GM12801 (cell line): ENCODE results near the gene LYL1.

ENCODE experiments used
- TF ChIP-seq, protein P1 (sequence below): IDR thresholded peaks from one replicate; pipeline ENCODE4 v1.5.1; 2011; ENCODE audit warnings: control low read depth; ENCODE audit not compliant: insufficient read length; ENCODE audit errors: extremely low read depth

LYL1 gene

DNA sequence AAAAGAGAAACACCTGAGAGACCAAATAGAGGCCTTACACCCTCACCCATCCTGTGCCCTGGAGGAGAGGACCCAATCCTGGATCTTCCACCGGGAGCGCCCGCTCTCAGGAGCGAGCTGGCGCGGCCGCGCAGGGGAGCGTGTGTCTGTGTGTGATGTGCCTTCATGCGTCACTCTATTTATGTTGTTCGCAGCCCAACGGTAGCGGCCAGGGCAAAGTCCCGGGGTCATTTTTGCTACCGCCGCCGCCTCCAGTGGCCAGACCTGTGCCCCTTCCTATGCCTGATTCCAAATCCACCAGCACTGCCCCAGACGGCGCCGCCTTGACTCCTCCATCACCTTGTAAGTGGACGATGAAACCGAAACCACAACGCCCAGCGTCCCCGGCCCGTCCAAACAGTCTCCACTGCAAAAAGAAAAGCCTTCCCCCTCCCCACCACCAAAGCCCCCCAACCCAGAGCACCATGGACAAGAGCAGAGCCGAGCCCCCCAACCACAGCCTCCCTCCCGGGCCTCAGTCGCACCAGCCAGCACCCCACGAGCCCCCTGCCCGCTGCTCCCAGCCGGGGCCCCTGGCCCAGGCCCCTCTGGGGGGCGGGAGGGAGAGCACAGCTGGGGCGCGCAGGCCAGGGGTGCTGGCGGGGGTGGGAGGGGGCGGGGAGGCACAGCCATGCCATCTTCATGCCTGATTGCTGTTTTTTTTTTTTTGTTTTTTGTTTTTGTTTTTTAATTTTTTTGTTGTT lies 14.7 kb downstream of the LYL1 start:
- TF ChIP-seq, protein P1, sequence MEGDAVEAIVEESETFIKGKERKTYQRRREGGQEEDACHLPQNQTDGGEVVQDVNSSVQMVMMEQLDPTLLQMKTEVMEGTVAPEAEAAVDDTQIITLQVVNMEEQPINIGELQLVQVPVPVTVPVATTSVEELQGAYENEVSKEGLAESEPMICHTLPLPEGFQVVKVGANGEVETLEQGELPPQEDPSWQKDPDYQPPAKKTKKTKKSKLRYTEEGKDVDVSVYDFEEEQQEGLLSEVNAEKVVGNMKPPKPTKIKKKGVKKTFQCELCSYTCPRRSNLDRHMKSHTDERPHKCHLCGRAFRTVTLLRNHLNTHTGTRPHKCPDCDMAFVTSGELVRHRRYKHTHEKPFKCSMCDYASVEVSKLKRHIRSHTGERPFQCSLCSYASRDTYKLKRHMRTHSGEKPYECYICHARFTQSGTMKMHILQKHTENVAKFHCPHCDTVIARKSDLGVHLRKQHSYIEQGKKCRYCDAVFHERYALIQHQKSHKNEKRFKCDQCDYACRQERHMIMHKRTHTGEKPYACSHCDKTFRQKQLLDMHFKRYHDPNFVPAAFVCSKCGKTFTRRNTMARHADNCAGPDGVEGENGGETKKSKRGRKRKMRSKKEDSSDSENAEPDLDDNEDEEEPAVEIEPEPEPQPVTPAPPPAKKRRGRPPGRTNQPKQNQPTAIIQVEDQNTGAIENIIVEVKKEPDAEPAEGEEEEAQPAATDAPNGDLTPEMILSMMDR, result no peak

DNA sequence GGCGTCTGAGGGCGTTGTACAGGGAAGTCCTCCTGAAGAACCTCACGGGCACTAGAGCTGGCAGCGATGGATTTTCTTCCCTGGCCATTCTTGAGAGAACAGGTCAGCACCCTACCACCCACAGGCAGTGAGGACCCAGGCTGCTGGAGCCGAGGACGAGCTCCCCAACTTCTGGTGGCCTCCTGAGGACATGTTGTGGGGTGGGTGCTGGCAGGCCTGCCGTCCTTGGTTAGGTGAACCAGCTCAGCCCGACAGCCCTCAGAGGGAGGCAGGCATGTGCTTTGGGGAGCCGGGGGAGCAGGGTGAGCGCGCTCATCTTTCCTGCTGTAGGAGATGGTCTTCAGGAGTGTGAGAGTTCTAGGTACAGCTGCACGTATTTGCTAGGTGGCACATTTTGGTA lies 15.4 kb downstream of the LYL1 start:
- TF ChIP-seq, protein P1, result no peak

GRCh38 chr19:13086341-13086740 lies 16.3 kb downstream of the LYL1 start:
- TF ChIP-seq, protein P1, result no peak

GRCh38 chr19:13085666-13086065 lies 17.0 kb downstream of the LYL1 start:
- TF ChIP-seq, protein P1, result no peak

DNA sequence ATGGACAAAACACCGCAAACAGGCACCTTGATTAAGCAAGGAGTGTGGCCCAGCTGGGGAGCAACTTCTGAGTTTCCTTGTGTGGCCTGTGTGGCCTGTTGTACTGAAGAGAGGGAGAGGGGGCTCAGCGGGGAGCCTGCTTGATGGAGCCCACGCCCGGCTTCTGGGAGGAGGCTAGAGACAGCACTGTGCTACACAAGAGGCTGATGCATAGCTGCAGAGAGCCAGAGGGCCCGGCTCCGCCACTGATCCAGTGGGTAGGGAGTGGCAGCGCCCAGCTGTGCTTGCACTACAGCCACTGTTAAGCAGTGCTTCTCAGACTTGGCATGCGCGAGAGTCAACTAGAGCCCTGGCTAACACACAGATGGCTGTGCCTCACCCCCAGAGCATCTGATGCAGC lies 19.0 kb downstream of the LYL1 start:
- TF ChIP-seq, protein P1, result no peak

DNA sequence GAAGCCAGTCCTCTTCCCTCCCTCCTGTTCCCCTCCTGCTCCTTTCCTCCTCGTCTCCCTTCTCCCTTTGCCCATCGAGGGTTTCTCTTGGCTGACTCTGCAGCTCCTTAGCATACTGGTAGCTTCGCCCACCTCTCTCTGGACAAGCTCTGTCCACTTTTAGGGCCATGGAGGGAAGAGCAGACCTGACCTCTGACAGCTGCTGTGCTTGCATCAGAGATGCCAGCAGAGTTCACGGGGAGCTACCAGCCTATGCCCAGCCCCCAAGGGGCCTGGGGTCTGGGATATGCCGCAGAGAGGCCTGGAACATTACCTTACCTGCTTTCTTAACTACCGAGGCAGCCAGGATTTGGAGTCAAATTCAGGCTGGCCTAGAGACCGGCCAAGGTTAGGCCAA lies 19.7 kb downstream of the LYL1 start:
- TF ChIP-seq, protein P1, result no peak

DNA sequence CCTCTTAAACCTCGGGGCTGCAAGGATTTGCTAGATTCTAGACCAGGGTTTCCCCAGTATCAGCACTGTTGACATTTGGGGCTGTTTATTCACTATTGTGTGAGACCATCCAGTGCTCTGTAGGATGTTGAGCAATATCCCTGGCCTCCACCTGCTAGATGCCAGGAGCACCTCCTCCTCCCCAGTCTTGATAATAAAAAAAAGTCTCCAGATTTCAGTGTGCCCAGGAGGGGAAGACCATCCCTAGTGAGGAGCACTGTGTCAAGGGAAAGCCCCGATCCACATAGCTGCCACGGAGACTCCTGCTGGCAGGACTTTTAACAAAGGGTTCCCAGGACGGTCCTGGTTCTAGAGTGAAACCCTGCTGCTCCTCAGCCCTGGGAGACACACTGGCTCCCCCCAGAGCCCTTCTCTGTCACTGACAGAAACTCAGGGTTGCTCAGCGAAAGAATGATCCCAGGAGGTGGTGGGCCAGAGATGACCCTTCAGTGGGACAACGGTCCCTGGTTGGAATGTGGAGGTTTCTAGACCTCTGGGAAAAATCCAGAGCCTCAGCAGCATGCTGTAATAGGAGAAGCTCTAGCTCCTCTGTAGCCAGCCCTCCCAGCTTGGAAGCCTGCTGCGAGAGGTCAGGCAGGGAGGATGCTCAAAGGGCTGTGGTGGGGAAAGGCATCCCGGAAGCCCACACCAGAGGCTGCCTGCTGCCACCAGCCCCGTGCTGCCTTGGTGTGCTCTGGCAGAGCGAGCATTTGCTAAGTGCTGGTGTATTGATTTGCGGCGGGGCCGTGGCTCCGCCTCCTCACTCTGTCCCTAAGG lies 20.3 kb downstream of the LYL1 start:
- TF ChIP-seq, protein P1, result no peak
